ENCODE results near the gene RNF217. TPM values are rescaled to one million over a fixed set of nuclear protein-coding genes. Genes with fewer than 3 reads are reported as not detected.
A peak's percentile ranks its signal among the peaks of the same experiment; 100 is the strongest.
"Not testable (repeated sequence)": the region's sequence is repeated elsewhere in the genome, so short reads cannot be mapped to it uniquely, and the experiment has no call there.

Gene RNF217
- total RNA-seq, 1 donor = 24.9 TPM

DNA sequence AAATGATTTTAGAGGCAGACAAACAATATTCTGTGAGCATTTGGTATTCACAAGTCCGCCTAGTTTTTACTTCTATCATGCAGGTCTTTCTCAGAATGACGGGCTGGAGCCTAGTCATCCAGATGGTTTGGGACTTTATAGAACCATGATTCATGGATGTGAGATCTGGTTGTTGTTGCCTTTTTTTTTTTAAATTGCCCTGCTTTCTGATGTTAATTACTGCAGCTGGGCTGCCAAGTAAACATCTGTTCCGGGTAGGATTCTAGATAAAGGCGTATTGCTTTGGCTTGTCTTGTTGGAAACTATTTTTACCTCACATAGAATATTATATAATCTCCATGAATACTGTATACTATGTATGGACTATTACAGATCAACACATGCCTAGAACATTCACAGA lies 58.1 kb downstream of the RNF217 start:
- DNase-seq (ENCODE audit: low read depth) = peak; percentile 40
- TF ChIP-seq, protein P1, sequence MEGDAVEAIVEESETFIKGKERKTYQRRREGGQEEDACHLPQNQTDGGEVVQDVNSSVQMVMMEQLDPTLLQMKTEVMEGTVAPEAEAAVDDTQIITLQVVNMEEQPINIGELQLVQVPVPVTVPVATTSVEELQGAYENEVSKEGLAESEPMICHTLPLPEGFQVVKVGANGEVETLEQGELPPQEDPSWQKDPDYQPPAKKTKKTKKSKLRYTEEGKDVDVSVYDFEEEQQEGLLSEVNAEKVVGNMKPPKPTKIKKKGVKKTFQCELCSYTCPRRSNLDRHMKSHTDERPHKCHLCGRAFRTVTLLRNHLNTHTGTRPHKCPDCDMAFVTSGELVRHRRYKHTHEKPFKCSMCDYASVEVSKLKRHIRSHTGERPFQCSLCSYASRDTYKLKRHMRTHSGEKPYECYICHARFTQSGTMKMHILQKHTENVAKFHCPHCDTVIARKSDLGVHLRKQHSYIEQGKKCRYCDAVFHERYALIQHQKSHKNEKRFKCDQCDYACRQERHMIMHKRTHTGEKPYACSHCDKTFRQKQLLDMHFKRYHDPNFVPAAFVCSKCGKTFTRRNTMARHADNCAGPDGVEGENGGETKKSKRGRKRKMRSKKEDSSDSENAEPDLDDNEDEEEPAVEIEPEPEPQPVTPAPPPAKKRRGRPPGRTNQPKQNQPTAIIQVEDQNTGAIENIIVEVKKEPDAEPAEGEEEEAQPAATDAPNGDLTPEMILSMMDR (IDR thresholded peaks at IDR 0.05; ENCODE audit: insufficient read depth, low read length) = no peak

DNA sequence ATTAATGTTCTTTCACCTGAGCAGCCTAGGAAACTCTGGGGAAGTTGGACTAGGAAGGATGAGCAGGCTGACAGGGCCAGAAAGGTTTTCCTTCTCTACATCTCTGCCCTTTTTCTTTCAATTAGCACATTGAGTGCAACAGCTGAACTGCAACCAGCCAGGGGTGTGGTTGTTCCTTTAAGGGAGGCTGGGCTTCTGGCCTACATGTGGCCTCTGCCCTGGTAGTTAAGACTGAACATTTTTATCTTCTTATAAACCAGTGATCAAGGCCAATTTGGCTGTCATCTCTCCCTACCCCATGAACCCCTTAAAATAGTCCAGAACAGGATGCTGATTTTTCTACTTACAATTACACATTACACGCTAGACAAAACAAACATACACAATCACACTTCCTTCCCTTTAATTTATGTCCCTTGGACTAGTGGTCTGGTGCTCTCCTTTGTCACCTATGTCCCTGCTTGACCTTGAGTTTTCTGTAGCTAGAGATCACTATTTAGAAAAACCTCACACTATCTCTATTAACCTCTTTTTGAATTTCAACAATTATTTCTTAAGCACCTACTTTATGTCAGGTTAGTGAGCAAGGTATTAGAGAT lies 60.3 kb downstream of the RNF217 start:
- no peak overlapping the region for H3K4me3 ChIP-seq (ENCODE audit: low read depth, low read length)
- TF ChIP-seq, protein P1 (IDR thresholded peaks at IDR 0.05; ENCODE audit: insufficient read depth, low read length) = no peak
- DNase-seq (ENCODE audit: low read depth) = no peak

More for the DNA sequence above, 58.1 kb downstream of the RNF217 start:
- no peak overlapping the region for H3K4me3 ChIP-seq (ENCODE audit: low read depth, low read length)

DNA sequence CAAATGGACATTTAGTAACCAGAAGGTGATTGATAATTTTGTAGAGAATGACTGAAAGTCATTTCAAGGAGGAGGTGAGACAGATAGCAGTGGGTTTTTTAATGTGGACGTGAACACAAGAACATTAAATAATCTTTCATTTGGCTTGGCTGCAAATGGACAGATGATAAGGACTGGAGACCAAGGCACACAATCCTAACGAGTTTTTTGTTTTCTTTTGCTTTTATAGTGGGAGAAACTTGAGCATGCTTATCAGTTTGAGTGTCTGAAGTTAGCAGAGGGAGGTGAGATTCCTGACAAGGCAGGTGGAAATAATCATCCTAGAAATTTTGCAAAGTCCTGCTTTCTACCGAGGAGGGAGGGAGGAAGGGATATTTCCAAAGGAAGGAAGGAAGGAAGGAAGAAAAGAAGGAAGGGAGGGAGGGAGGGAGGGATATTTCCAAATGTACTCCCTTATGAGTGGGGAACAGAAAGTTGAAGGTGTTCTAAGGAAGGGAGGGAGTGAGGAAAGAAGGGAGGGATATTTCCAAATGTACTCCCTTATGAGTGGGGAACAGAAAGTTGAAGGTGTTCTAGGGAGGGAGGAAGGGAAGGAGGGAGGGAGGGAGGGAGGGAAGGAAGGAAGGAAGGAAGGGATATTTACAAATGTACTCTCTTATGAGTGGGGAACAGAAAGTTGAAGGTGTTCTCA lies 63.1 kb downstream of the RNF217 start:
- no peak for DNase-seq (ENCODE audit: low read depth)
- no peak overlapping the region for H3K4me3 ChIP-seq (ENCODE audit: low read depth, low read length)
- TF ChIP-seq, protein P1 (IDR thresholded peaks at IDR 0.05; ENCODE audit: insufficient read depth, low read length) = no peak

DNA sequence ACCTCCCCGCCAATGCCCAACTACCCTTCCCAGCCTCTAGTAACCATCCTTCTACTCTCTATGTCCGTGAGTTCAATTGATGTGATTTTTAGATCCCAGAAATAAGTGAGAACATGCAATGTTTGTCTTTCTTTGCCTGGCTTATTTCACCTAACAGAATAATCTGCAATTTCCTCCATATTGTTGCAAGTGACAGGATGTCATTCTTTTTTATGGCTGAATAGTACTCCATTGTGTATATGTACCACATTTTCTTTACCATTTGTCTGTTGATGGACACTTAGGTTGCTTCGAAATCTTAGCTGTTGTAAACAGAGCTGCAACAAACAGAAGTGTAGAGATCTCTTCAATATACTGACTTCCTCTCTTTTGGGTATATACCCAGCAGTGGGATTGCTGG lies 65.0 kb downstream of the RNF217 start:
- no peak overlapping the region for H3K4me3 ChIP-seq (ENCODE audit: low read depth, low read length)
- DNase-seq (ENCODE audit: low read depth) = no peak
- TF ChIP-seq, protein P1 (IDR thresholded peaks at IDR 0.05; ENCODE audit: insufficient read depth, low read length) = no peak

DNA sequence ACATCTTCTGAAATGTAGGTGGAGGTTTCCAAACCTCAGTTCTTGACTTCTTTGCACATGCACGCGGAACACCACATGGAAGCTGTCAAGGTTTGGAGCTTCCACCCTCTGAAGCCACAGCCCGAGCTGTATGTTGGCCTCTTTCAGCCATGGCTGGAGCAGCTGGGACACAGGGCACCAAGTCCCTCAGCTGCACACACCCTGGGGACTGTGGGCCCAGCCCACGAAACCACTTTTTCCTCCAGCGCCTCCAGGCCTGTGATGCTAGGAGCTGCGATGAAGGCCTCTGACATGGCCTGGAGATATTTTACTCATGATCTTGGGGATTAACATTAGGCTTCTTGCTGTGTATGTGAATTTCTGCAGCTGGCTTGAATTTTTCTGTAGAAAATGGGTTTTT lies 68.7 kb downstream of the RNF217 start:
- TF ChIP-seq, protein P1 (IDR thresholded peaks at IDR 0.05; ENCODE audit: insufficient read depth, low read length) = no peak
- no peak overlapping the region for H3K4me3 ChIP-seq (ENCODE audit: low read depth, low read length)
- DNase-seq (ENCODE audit: low read depth) = no peak

DNA sequence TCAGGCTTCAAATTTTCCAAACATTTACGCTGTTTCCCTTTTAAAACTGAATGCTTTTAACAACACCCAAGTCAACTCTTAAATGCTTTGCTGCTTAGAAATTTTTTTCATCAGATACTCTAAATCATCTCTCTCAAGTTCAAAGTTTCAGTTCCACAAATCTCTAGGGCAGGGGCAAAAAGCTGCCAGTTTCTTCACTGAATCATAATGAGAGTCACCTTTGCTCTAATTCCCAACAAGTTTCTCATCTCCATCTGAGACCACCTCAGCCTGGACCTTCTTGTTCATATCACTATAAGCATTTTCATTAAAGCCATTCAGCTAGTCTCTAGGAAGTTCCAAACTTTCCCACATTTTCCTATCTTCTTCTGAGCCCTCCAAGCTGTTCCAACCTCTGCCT lies 69.1 kb downstream of the RNF217 start:
- TF ChIP-seq, protein P1 (IDR thresholded peaks at IDR 0.05; ENCODE audit: insufficient read depth, low read length) = no peak
- DNase-seq (ENCODE audit: low read depth) = no peak
- H3K4me3 ChIP-seq (ENCODE audit: low read depth, low read length) = no peak overlapping the region

DNA sequence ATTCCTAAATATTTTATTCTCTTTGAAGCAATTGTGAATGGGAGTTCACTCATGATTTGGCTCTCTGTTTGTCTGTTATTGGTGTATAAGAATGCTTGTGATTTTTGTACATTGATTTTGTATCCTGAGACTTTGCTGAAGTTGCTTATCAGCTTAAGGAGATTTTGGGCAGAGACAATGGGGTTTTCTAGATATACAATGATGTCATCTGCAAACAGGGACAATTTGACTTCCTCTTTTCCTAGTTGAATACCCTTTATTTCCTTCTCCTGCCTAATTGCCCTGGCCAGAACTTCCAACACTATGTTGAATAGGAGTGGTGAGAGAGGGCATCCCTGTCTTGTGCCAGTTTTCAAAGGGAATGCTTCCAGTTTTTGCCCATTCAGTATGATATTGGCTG lies 72.7 kb downstream of the RNF217 start:
- not testable (repeated sequence) for DNase-seq (ENCODE audit: low read depth); H3K4me3 ChIP-seq (ENCODE audit: low read depth, low read length)

DNA sequence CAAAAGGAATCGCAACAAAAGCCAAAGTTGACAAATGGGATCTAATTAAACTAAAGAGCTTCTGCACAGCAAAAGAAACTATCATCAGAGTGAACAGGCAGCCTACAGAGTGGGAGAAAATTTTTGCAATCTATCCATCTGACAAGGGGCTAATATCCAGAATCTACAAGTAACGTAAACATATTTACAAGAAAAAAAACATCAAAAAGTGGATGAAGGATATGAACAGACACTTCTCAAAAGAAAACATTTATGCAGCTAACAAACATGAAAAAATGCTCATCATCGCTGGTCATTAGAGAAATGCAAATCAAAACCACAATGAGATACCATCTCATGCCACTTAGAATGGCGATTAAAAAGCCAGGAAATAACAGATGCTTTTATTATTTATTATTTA lies 74.2 kb downstream of the RNF217 start:
- not testable (repeated sequence) for H3K4me3 ChIP-seq (ENCODE audit: low read depth, low read length); DNase-seq (ENCODE audit: low read depth)
